SK-N-MC (cell line): Measurements from ENCODE around the gene DSCAML1.

ENCODE experiments used
- DNase-seq: peaks from one replicate; pipeline ENCODE4 v3.0.0-alpha.2; 2011; ENCODE audit warnings: low read depth, low spot score
- H3K27ac ChIP-seq: fragments of 200-600 bp; sonication (generic); 2 replicates; pipeline ENCODE4 v1.5.1; 2016; ENCODE audit warnings: mixed run types
- H3K36me3 ChIP-seq: fragments of 200-600 bp; sonication (generic); 2 replicates; pipeline ENCODE4 v1.6.1; 2017; ENCODE audit warnings: antibody characterized with exemption, low read length, mixed read lengths; ENCODE audit not compliant: insufficient read depth
- H3K4me3 ChIP-seq: fragments of 200-600 bp; sonication (generic); 2 replicates; pipeline ENCODE4 v1.5.1; 2016
- H3K9ac ChIP-seq: fragments of 200-600 bp; sonication (generic); 2 replicates; pipeline ENCODE4 v1.8.0; 2017; ENCODE audit warnings: mixed run types, mixed read lengths; ENCODE audit not compliant: insufficient read length
- H3K9me3 ChIP-seq: fragments of 200-600 bp; sonication (generic); 2 replicates; pipeline ENCODE4 v1.6.1; 2017; ENCODE audit warnings: low read depth, mild to moderate bottlenecking, antibody characterized with exemption, low read length, moderate library complexity, mixed read lengths
- EZH2 ChIP-seq: fragments of 200-600 bp; sonication (generic); IDR thresholded peaks from one replicate; pipeline ENCODE4 v1.6.1; 2017; ENCODE audit warnings: antibody characterized with exemption
- FOXP2 ChIP-seq: optimal IDR thresholded peaks from 2 replicates; pipeline ENCODE3; 2011; ENCODE audit warnings: mild to moderate bottlenecking, moderate library complexity; ENCODE audit not compliant: insufficient read depth; ENCODE audit errors: extremely low read length, control extremely low read depth
- POLR2AphosphoS5 ChIP-seq: IDR thresholded peaks from 2 replicates; pipeline ENCODE4 v1.6.1; 2012; ENCODE audit warnings: mild to moderate bottlenecking, low read depth, low read length, borderline replicate concordance

The DSCAML1 gene

DNA sequence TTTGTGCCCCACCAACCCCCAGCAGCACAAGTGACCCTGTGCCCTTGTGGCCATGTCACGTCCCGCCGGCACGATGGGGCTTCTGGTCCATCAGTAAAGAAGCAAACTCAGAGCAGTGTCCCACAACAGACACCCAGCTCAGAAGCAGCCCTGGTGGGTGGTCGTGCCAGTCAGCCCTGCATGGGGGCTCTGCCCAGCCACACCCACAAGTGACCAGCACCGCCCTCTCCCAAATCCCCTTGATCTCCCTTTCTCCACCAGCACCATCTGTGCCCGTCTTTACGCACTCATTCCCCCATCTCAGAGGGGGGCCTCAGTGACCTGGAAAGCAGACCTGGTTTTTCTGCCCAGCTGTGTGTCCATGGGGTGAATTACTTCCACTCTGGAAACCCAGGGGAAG, 149.1 kb downstream of the DSCAML1 start:
- Histone ChIP-seq H3K4me3 (no peak overlapping the region), H3K27ac (no peak overlapping the region), H3K9ac (no peak overlapping the region), H3K9me3 (no peaks in the 10 kb centered on the region), H3K36me3 (no peaks in the 10 kb centered on the region)
- TF ChIP-seq EZH2 = no peak
- TF ChIP-seq POLR2AphosphoS5 = no peak
- no peak for TF ChIP-seq FOXP2
- no peak for DNase-seq

DNA sequence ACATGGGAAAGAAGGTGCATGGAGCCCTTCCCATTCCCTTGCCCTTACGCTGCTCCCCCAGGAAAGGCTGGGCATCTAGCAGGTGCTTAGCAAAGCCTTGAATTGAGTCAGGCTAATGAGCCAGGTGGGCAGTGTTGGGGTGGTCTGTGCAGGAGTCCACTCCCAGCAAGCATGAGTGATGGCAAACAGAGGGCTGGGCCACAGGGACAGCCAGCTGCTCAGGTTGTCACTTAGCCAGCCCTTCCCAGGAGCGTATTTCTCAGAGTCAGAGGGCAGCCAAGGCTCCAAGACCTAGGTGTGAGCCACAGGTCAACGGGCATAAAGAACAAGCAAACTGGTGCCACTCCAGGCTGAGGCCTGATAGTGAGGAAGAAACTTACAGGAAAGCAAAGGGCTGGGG, 149.8 kb downstream of the DSCAML1 start:
- no peak for TF ChIP-seq FOXP2
- no peak for TF ChIP-seq EZH2
- TF ChIP-seq POLR2AphosphoS5 = no peak
- Histone ChIP-seq H3K27ac (no peak overlapping the region), H3K4me3 (no peak overlapping the region), H3K9me3 (no peaks in the 10 kb centered on the region), H3K36me3 (no peaks in the 10 kb centered on the region), H3K9ac (no peak overlapping the region)
- no peak for DNase-seq

DNA sequence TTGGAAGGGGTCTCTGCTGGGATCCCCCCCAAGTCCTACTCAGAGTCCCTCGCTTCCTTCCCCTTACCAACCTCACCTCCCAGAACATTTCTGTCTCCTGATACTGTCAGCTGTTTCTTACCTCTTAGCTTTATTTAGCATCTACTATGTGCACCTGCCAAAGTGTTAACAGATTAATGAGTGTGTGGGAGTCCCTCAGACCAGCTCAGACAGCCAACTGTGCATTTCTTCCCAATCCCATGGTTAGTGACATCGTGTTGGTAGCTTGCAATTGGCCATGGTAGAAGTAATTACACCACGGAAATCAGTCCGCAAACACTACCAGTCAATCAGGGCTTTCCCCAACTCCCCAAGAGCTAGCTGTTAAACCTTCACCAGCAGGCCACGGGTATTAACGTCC, 150.6 kb downstream of the DSCAML1 start:
- Histone ChIP-seq H3K9ac (no peak overlapping the region), H3K4me3 (no peak overlapping the region), H3K27ac (no peak overlapping the region), H3K36me3 (no peaks in the 10 kb centered on the region), H3K9me3 (no peaks in the 10 kb centered on the region)
- no peak for TF ChIP-seq FOXP2
- DNase-seq = no peak

DNA sequence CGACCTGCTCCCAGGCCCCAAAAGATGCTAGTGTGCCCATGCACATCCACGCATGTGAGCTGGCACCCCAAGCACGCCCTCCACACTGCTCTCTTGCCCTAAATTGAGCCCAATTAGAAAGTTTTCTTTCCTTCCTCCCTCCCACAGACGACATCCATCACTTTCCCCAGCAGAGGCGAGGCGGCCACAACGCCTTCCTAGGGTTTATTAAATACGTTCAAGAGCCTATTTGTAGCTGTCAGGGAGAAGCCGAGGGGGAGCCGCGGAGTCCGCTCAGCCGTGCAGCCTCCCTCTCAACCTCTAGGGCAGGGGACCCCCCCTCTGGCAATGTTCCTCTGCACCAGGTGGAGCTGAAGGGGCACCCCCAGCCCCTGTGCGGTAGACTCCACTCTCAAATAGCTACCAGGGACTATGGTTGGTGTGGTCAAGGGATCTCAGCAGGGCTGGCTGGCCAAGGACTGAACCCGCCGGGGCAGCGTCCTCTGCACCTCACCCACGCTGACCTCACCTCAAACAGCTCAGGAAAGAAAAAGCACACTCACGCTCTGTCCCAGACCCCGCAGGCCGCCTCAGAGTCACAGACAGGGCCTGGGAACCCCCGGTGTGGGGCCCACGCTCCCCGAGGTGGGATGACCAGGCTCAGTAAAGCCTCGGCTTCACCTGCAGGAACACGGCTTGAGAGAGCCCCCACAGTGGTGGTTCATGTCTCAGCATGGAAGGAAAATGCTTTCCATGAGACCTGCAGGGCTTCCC, 152.4 kb downstream of the DSCAML1 start:
- H3K9me3 ChIP-seq = no peaks in the 10 kb centered on the region
- no peak overlapping the region for H3K4me3 ChIP-seq
- H3K36me3 ChIP-seq = no peaks in the 10 kb centered on the region
- no peak for DNase-seq
- TF ChIP-seq FOXP2 = no peak
- TF ChIP-seq POLR2AphosphoS5 = no peak
- TF ChIP-seq EZH2 = no peak
- no peak overlapping the region for H3K9ac ChIP-seq
- H3K27ac ChIP-seq = no peak overlapping the region

DNA sequence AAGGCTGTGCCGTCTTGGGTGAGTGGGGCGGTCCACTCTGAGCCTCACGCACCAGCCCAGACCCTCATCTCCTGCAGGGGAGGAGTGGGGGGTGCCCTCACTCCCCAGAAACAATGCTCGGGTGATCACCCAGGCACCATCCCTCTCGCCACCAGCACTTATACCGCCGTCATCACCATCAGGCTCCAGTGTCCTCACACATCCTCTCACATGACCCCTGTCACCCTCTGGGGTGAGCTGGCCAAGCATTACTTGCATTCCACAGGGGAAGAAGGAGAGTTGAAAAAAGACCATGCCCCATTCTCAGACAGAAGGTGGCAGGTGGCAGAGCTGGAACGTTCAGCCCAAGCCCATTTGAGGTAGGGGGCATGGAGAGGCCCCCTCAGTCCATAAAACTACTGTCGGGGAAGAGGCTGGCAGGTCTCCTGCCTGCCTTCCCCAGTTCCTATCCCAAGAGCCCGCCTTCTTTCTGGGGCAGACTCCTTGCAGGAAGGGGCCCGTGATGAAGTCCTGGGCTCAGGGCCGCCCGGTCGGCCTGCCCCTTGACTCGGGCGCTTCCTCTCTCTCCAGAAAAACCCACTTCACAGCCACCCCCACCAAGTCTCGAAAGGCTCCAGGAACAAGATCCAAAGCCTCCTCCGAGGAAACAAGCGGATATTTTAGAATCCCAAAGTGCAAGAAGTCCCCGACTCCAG, 153.3 kb downstream of the DSCAML1 start:
- Histone ChIP-seq H3K9me3 (no peaks in the 10 kb centered on the region), H3K4me3 (no peak overlapping the region), H3K36me3 (no peaks in the 10 kb centered on the region), H3K27ac (no peak overlapping the region), H3K9ac (no peak overlapping the region)
- TF ChIP-seq FOXP2 = no peak
- TF ChIP-seq POLR2AphosphoS5 = no peak
- no peak for TF ChIP-seq EZH2
- DNase-seq = no peak

DNA sequence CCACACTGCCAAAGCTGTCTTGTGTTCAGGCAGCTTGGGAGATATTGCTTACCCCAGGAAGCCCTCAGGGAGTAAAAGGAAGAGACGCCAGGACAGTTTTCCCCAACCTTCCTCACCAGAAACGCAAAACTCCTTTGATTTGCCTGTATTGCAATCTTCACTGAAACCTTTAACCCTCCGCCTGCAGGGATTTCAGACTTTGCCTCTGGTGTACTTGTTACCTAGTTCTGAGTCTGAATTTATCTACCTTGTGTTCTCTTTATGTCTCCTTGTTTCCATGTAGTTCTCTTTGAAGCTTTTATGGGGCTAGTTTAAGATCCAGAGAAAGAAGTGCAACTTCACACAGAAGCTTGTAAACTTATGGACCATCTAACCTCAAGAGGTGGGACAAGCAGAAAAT, 154.2 kb downstream of the DSCAML1 start:
- DNase-seq = no peak
- Histone ChIP-seq H3K27ac (no peak overlapping the region), H3K4me3 (no peak overlapping the region), H3K9ac (no peak overlapping the region), H3K9me3 (no peaks in the 10 kb centered on the region), H3K36me3 (no peaks in the 10 kb centered on the region)
- TF ChIP-seq FOXP2 = no peak
- no peak for TF ChIP-seq POLR2AphosphoS5
- no peak for TF ChIP-seq EZH2

DNA sequence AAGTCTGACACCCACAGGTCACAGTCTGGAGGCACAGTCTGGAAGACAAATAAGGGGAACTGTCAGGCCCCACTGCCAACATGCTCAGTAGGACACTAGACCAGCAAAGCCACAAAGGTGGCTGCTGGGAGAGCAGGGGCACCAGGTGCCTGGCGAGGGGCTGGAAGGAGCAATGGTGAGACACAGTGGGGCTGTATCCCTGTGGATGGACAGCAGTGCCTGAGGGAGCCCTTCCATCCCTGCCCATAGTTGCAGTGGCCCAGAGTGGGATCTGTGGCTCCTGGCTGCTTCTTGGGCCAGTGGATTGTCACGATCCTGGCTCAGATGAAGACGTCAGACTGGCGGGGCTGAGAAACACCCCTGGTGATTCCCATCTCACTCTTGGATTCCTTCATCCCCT, 154.6 kb downstream of the DSCAML1 start:
- Histone ChIP-seq H3K9me3 (no peaks in the 10 kb centered on the region), H3K4me3 (no peak overlapping the region), H3K27ac (no peak overlapping the region), H3K9ac (no peak overlapping the region), H3K36me3 (no peaks in the 10 kb centered on the region)
- TF ChIP-seq FOXP2 (no peak), EZH2 (no peak), POLR2AphosphoS5 (no peak)
- no peak for DNase-seq

DNA sequence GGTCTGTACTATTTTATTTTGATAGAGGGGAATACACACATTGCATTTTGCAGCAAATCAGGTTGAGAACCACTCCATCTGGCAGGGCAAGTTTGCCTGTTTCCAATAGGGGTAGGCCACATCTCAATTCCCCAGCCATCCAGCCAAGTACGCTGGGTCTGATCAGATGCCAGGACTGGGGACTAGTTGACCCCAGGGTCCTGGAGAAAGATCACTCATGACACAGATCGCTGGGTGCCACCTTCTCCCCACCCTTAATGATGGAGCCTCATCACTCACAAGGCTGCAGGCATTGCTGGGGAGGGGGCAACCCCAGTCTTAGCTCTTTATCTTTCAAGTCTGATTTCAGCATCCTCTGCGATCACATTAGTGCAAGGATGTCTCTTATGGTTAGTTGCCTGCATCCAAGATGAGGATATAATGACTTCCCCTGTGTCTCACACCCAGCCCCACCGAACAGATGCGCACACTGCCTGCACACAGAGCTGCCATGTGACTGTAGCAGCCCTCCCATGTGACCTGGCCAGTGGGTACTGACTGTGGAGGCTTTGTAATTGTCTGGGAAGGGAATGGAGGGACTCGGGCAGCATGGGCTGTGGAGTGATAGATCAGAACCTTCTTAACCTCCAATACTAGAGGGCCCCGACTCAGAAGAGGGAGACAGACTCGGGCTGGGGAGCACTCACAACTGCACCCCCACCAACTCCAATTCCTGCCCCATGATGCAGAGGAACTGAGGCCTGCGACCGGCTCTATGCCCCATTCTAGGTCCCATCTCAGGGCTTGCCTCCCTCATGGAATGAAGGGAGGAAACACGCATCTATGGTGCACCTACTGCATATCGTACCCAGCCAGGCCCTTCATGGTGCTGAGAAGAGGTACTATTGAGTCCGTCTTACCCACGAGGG, 155.8 kb downstream of the DSCAML1 start:
- no peaks in the 10 kb centered on the region for H3K9me3 ChIP-seq
- DNase-seq = no peak
- TF ChIP-seq EZH2 (no peak), FOXP2 (no peak), POLR2AphosphoS5 (no peak)
- no peak overlapping the region for H3K4me3 ChIP-seq
- H3K36me3 ChIP-seq = no peaks in the 10 kb centered on the region
- no peak overlapping the region for H3K27ac ChIP-seq
- no peak overlapping the region for H3K9ac ChIP-seq

DNA sequence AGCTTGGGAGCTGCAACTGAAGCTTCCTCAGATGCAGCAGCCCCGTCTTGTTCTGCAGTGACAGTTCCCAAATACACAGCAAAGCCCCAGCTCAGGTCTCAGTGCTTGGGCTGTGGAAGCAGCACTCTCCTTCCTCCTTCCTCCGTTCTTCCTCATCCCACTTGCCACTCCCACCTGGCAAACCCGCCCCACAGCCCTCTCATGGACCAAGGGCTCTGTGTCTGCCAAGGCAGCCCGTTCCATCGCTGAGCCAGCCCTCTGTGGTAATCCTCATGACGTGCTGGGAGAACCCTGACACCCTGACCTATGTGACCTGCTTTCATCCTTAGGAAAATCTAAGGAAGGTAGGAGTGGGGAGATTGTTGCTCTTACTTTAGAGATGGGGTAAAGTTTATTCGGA, 157.0 kb downstream of the DSCAML1 start:
- Histone ChIP-seq H3K4me3 (no peak overlapping the region), H3K36me3 (no peaks in the 10 kb centered on the region), H3K9ac (no peak overlapping the region), H3K9me3 (no peaks in the 10 kb centered on the region), H3K27ac (no peak overlapping the region)
- no peak for DNase-seq
- TF ChIP-seq FOXP2 (no peak), EZH2 (no peak), POLR2AphosphoS5 (no peak)
